UCSD-AML1 (cell line): ENCODE measurements around the gene MLLT1.
"Not testable (repeated sequence)": the region's sequence is repeated elsewhere in the genome, so short reads cannot be mapped to it uniquely, and the experiment has no call there.

Experiments
- DNase-seq: peaks from one replicate; lab custom pipeline; 2025; ENCODE audit not compliant: unreplicated experiment; lab: John Stamatoyannopoulos, UW

The MLLT1 gene, protein sequence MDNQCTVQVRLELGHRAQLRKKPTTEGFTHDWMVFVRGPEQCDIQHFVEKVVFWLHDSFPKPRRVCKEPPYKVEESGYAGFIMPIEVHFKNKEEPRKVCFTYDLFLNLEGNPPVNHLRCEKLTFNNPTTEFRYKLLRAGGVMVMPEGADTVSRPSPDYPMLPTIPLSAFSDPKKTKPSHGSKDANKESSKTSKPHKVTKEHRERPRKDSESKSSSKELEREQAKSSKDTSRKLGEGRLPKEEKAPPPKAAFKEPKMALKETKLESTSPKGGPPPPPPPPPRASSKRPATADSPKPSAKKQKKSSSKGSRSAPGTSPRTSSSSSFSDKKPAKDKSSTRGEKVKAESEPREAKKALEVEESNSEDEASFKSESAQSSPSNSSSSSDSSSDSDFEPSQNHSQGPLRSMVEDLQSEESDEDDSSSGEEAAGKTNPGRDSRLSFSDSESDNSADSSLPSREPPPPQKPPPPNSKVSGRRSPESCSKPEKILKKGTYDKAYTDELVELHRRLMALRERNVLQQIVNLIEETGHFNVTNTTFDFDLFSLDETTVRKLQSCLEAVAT

DNA sequence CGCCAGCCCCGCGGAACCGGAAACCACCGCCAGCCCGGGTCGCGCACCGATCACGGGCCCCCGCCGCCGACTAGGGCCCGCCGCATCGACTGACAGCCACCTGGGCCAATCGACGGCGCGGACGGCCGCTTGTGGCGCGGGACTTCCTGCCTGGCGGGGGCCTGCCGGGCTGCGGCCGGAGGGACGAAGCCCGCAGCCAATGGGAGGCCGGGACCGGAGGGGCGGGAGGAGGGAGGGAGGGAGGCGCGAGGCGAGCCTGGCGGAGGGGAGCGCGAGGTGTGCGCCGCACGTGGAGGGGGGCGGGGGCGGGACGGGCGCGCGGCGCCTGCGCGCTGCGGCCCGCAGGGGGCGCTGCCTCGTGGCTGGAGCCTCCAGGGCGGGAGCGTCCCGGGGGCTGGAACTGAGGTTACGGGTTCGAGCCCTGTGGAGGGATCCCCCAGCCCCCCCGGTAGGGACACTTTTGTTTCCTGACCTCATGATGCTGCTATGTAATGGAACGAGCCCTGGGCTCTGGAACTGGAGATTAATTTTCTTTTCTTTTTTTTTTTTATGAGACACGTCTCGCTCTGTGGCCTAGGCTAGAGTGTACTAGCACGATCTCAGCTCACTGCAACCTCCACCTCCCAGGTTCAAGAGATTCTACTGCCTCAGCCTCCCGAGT, at the start of gene MLLT1:
Gene MLLT1, minus strand, starts transcription at position 45 of the 661 bp plus-strand sequence. CDS start 191 bp downstream, outside the sequence.
- DNase-seq: peak; percentile 98

GRCh38 chr19:6326815-6327214, 47.0 kb upstream of the MLLT1 start:
- no peak for DNase-seq

GRCh38 chr19:6325614-6326013, 45.8 kb upstream of the MLLT1 start:
- no peak for DNase-seq

DNA sequence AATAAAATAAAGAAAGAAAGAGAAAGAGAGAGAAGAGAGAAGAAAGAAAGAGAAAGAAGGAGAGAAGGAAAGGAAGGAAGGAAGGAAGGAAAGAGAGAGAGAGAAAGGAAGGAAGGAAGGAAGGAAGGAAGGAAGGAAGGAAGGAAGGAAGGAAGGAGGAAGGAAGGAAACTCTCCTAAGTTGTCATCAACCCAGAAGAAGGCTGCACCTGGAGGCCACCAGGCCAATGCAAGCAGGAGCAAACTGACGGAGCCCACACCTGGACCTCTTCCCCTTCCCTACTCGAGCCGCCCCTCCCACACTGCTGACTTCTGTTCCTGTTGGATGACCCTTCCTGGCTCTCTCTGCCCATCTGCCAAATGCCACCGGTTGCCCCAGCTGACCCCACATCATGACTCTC, 45.0 kb upstream of the MLLT1 start:
- no peak for DNase-seq

- DNase-seq: no peak
These were observed 42.5 kb upstream of the MLLT1 start for GRCh38 chr19:6322284-6322683.

GRCh38 chr19:6319376-6319775, 39.6 kb upstream of the MLLT1 start:
- DNase-seq: no peak

- DNase-seq: no peak
These were observed 39.0 kb upstream of the MLLT1 start for GRCh38 chr19:6318772-6319171.

GRCh38 chr19:6315646-6316045, 35.9 kb upstream of the MLLT1 start:
- DNase-seq: not testable (repeated sequence)

DNA sequence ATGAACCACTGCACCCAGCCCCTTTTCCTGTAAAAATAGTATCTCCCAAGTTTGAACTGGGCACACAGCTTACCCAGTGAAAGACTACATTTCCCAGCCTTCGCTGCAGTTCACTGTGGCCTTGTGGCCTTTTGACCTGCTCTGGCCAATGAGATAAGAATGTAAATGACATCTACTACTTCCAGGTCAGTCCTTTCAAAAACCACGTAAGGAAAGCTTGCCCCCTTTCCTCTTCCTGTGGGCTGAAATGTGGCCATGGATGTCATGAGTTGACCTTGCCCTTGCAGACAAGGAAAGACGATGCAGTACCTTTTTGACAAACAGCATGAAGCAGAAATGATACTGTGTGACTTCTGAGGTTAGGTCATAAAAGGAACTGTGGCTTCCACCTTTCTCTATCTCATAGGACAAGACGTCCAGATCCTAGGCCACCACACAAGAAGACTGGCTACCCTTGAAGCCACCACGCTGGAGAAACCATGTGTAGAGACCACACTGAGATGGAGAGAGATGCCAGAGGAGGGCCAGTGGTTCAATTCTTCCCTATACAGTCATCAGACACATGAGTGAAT, 33.7 kb upstream of the MLLT1 start:
- DNase-seq: no peak

DNA sequence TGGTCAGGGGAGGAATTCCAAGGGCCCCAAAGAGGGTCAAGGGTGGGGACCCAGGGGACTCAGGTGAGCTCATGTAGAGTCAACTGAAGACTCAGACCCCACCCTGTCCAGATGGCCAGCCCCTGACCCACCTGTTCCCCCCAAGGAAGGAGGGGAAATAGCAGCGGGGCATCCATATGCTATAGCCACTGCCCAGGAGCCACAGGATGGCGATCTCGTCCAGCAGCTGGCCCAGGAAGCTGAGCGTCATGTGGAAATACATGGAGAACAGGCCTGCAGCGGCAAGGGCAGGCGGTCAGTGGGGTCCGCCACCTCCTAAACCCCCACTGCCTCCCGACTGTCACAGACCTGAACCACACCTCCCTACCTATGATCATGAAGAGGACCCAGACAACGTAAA, 32.2 kb upstream of the MLLT1 start:
- no peak for DNase-seq

- DNase-seq: no peak
These were observed 18.6 kb upstream of the MLLT1 start for GRCh38 chr19:6298413-6298812.

DNA sequence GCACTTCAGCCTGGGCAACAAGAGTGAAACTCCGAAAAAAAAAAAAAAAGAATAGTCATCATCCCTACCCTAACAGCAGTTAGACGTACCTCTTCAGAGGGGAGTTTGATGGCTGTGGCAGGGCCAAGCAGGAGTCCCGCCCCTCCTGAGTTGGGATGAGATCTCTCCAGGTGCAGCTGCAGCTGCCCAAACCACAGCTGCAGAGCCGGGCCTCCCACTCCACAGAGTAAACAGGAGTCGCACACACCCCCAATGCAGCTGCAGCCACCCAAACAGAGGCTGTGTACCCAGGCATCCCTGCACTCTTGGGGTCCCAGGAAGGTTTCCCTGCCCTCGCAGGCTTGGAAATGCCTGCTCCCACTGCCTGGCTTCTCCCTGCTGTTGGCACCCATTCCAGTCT, 17.4 kb upstream of the MLLT1 start:
- no peak for DNase-seq

DNA sequence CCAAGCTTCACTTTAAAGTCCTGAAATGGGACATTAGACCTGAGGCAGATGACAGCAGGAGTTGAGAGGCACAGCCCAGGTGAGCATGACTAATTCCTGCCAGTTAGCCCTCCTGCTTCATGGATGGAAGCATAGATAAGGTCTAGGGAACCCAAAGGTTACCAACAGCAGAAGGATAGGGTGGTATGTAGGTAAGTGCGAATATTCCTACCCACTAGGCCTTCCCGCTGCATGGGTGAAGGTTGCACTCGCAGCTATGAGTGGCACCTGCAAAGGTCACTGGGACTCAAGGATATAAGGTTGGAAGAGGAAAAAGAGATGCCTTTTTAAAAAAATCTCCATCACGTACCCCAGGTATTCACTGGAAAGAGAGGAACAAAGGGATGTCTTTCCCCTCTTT, 12.2 kb upstream of the MLLT1 start:
- no peak for DNase-seq

DNA sequence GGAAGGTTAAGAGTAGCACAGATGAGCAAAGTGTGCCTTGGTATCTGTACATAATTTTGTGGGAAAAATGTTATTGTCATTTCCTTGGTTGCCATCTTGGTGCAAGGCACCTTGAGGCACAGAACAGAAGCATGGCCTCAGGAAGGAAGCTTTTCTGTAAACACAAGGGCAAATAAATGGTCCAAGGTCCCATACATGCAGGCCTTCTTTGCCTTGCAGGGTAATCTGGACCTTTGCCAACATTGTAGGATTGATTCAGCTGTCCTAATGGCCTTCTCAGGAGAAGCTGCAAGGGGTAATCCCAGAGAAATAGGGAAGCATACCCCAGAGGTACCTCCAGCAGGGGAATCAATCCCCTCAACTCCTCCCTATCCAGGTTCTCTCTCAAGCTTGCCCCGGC, 9.0 kb upstream of the MLLT1 start:
- DNase-seq: no peak

DNA sequence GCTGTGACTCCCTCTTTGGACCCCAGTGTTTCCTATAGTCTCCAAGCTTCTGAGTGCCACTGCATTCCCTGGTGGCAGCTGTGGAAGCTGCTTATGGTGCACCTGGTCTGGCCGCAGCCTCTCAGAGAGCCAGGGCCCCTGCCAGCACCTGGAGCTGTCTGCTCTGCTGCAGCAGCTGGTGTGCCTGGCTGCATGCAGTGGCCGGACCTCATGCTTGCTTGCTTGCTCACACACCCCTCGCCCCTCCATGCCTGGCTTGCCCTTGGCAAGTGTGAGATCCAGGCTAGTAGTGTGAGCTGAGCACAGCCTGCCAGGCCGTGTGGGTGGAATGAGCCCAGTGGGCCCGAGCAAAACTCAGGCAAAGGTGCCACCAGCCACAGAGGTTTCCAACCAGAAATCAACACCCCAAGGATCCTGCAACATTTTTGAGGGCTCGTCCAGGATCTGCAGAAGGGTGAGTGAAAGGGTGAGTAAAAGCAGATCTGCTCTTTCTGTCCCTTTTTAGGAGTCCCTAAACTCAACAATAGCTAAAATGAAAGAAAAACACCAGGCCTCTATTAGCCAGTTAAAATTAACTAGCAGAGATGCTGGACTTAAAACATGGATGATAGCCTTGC, 7.6 kb upstream of the MLLT1 start:
- DNase-seq: no peak

DNA sequence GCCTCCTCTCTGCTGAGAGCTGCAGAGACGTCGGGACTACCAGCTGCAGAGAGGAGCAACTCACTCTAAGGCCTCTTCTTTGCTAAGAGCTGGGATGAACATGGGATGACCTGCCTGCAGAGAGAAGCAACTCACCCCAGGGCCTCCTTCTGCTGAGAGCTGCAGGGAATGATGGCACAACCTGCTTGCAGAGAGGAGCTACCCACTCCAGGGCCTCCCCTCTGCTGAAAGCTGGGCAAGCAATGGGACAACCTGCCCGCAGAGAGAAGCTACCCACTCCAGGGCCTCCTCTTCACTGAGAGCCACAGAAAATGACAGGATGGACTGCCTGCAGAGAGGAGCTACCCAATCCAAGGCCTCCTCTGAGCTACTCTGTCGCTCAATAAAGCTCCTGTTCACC, 6.9 kb upstream of the MLLT1 start:
- no peak for DNase-seq

GRCh38 chr19:6282393-6282792, 2.6 kb upstream of the MLLT1 start:
- DNase-seq: not testable (repeated sequence)

- DNase-seq: no peak
These were observed 200 bp downstream of the MLLT1 start for GRCh38 chr19:6279620-6279930.

GRCh38 chr19:6278740-6279619, 795 bp downstream of the MLLT1 start:
- DNase-seq: no peak

DNA sequence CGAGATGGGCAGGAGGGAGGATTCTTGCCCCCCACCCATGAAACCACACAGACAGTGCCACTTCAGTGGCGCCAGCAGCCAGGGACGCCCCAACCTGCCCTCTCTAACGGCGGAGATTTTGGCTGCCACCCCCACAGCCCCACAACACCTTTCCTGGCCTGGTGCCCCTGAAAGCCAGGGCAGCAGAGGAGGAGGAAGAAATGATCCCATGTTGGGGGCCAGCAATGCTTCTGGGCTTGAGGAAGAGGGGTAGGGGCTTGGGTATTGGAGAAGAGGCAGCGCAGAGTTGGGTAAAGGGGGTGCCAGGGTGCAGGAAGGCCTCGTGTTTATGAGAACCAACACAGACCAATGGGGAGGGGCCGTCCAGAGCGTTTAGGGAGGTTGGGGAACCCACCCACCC, 1.7 kb downstream of the MLLT1 start:
- DNase-seq: no peak

DNA sequence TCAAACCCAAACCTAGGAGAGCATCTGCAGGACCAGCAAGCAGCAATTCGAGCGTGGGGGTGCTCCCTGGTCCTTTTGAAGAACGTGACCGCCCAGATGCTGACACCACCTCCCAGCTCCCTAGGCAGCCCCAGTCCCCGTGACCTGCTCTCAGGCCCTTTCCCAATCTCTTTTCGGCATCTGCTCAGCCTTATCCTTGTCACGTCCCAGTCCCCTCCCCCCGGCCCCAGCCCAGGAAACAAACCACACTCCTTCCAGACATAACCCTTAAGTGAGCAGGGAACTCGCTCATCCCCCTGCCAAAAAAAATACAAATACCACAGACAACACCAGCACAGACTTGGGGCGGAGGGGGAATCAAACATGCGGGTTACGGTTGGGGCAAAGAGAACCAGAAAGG, 3.3 kb downstream of the MLLT1 start:
- DNase-seq: no peak
